Central memory CD8-positive, alpha-beta T cell (primary cell): Measurements from ENCODE around the gene RAB37.

ENCODE experiments used
- ATAC-seq: fragments of 150-1000 bp; cut with Tn5 transposase; replicated peaks from 2 replicates; pipeline ENCODE4 v1.10.0; 2022; ENCODE audit warnings: mild to moderate bottlenecking, moderate FRiP score, moderate number of reproducible peaks; ENCODE audit not compliant: poor library complexity, severe bottlenecking; ENCODE audit errors: extremely low read depth
- DNase-seq, 2 donors: peaks; one replicate each; pipeline ENCODE4 v3.0.0; 2021; ENCODE audit warnings: low spot score in 2 of 2
- H3K27ac Mint-ChIP-seq: one replicate; pipeline ENCODE4 v1.8.0; 2022; ENCODE audit warnings: low read depth, mild to moderate bottlenecking, moderate library complexity, mixed read lengths
- H3K27me3 Mint-ChIP-seq: one replicate; pipeline ENCODE4 v1.8.0; 2022; ENCODE audit warnings: mixed read lengths
- H3K36me3 Mint-ChIP-seq: one replicate; pipeline ENCODE4 v1.8.0; 2022; ENCODE audit warnings: mild to moderate bottlenecking, moderate library complexity, mixed read lengths; ENCODE audit not compliant: insufficient read depth
- H3K4me1 Mint-ChIP-seq: one replicate; pipeline ENCODE4 v1.8.0; 2022; ENCODE audit warnings: mixed read lengths
- H3K4me3 Mint-ChIP-seq: one replicate; pipeline ENCODE4 v1.8.0; 2022; ENCODE audit warnings: mild to moderate bottlenecking, moderate library complexity, mixed read lengths
- H3K9me3 Mint-ChIP-seq: one replicate; pipeline ENCODE4 v1.8.0; 2022; ENCODE audit warnings: mixed read lengths

Gene RAB37

DNA sequence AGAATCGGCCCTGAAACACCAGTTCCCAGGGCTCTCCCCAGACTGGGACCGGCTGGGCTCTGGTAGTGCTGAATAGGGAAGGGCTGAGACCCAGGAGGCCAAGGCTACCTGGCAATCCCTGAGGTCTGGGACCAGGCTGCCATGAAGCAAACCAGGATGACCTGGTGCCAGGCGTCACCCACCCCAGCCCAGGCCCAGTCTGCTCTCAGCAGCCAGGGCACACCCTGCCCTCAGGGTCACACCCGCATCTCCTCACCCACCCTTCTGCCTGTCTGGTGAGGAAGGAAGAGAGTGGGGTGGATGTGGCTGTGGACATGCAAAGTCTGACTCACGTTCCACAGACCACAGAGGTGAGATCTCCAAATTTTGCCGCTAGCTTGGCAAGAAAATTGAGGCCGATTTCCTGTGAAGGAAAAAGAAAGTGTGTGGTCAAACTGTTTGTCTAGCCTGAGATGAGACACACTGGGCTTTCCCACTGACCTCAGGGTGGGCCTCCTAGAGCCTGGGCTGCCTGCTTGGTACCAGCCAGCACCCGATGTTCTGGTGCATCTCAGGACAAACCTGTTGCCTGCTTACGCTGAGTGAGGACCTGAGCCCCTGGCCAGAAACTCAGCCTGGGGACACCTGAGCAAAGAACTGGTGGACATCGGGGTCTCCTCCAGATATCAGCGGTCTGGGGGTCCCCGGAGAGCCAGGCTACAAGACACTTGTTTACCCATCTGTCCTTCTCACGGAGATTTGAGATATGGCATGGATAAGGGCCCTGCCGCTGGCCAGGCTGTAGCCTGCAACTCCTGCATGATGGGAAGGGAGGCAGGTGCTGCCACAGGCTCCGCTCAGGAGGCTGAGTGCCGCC, 6.3 kb upstream of the RAB37 start:
- peak; percentile 97 for ATAC-seq
- Mint-ChIP-seq H3K4me3 (peak overlapping the region; percentile 27), H3K4me1 (no peaks in the 10 kb centered on the region)

DNA sequence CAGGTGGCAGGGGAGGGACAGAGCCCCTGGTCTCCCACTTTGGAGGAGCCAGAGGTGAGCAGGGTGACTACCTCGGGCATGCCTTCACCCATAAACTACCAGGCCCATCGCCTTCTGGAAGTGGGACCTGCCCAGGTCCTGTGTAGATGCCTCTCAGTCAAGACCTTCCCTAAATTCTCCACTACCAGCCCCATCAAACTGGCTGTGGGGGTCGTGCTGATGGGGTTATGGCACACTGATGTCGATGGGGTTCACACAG, 5.8 kb upstream of the RAB37 start:
- no peak for DNase-seq
- ATAC-seq, result no peak
- H3K4me3 Mint-ChIP-seq, result no peak overlapping the region
- no peak overlapping the region for H3K27ac Mint-ChIP-seq
- peaks cover 3% of the 10 kb centered on the region for H3K4me1 Mint-ChIP-seq
- no peaks in the 10 kb centered on the region for H3K27me3 Mint-ChIP-seq
- no peaks in the 10 kb centered on the region for H3K9me3 Mint-ChIP-seq
- peaks cover 4% of the 10 kb centered on the region for H3K36me3 Mint-ChIP-seq

More for the DNA sequence above, 6.3 kb upstream of the RAB37 start:
- no peaks in the 10 kb centered on the region for H3K27me3 Mint-ChIP-seq
- H3K27ac Mint-ChIP-seq, result no peak overlapping the region
- H3K9me3 Mint-ChIP-seq, result no peaks in the 10 kb centered on the region
- peaks cover 4% of the 10 kb centered on the region for H3K36me3 Mint-ChIP-seq
- peak; percentile 54 to 80 for DNase-seq

DNA sequence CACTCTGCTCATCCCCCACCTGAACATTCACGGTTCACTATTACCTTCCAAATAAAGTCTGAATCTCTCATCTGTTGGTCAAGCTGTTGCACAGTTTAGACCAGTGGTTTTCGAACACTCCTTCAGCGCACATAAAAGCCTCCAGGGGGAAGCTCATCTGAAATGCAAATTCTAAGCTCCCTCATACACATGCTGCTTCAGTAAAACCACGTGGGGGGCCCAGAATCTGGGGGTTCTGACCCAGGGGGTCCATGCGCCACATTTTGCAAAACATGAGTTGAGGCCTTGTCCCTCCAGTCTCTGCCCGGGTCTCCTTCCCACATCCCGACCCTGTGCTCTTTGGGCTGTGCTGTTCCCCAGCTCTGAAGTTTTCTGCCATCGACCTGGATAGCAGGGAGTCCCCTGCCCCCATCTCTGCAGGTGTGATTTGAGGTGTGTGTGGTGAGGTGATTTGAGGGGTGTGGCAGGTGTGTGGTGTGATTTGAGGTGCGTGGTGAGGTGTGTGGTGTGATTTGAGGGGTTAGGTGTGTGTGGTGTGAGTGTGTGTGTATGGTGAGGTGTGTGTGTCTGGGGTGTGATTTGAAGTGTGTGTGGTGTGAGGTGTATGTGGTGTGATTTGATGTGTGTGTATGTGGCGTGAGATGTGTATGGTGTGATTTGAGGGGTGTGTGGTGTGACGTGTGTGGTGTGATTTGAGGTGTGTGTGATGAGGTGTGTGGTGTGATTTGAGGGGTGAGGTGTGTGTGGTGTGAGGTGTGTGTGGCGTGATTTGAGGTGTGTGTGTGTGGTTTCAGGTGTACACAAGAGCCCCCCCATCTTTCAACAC, 4.8 kb upstream of the RAB37 start:
- ATAC-seq, result no peak

DNA sequence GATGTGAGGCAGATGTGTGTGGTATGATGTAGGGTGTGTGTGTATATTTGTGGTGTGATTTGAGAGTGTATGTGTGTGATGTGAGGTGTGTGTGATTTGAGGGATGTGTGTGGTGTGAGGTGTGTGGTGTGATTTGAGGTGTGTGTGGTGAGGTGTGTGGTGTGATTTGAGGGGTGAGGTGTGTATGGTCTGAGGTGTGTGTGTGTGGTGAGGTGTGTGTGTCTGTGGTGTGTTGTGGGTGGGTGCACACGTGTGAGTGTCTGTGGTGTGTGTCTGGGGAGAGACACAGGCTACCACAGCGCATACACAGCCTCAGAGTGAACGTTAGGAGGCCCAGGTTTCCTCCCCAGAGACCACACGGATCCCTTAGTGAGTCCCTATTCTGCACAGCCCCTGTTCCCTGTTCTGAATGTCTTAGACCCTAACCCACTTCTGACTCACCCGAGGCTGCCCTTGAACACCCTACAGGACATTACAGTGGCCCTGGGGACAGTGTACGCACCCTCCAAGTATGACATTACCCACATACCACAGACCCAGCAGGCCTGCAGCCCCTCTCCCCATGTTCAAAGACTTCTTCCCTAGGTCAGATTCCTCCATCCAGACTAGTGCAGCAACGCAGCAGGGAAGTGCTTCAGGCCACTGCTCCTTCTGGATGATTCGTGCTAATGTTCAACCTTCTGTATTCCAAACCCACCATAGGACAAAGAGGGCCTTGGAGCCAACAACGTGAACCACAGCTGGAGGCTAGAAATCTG, 3.5 kb upstream of the RAB37 start:
- H3K27ac Mint-ChIP-seq, result no peak overlapping the region
- H3K4me3 Mint-ChIP-seq, result no peak overlapping the region
- H3K4me1 Mint-ChIP-seq, result peaks cover 12% of the 10 kb centered on the region
- DNase-seq, result no peak
- ATAC-seq, result no peak
- peaks cover 8% of the 10 kb centered on the region for H3K36me3 Mint-ChIP-seq
- H3K27me3 Mint-ChIP-seq, result no peaks in the 10 kb centered on the region
- no peaks in the 10 kb centered on the region for H3K9me3 Mint-ChIP-seq

More for the DNA sequence above, 4.8 kb upstream of the RAB37 start:
- no peaks in the 10 kb centered on the region for H3K9me3 Mint-ChIP-seq
- H3K27me3 Mint-ChIP-seq, result no peaks in the 10 kb centered on the region
- DNase-seq, result no peak
- no peak overlapping the region for H3K4me3 Mint-ChIP-seq
- no peak overlapping the region for H3K27ac Mint-ChIP-seq
- H3K36me3 Mint-ChIP-seq, result peaks cover 4% of the 10 kb centered on the region
- H3K4me1 Mint-ChIP-seq, result peaks cover 6% of the 10 kb centered on the region

DNA sequence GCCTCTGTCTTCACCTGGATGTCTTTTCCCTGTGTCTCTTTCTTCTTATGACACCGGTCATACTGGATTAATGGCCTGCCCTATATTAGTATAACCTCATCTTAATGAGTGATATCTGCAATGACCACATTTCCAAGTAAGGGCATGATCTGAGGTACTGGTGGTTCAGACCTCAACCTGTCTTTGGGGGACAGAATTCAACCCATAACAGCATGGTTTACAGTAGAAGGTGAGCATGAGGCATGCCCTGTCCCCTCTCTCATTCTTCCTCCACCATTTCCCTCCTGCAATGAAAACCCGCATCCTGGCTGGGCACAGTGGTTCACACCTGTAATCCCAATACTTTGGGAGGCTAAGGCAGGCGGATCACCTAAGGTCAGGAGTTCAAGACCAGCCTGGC, 2.8 kb upstream of the RAB37 start:
- DNase-seq (no peak), ATAC-seq (no peak)
- H3K9me3 Mint-ChIP-seq, result no peaks in the 10 kb centered on the region
- peaks cover 11% of the 10 kb centered on the region for H3K36me3 Mint-ChIP-seq
- H3K27ac Mint-ChIP-seq, result no peak overlapping the region
- H3K27me3 Mint-ChIP-seq, result no peaks in the 10 kb centered on the region
- H3K4me3 Mint-ChIP-seq, result no peak overlapping the region
- H3K4me1 Mint-ChIP-seq, result peaks cover 19% of the 10 kb centered on the region

DNA sequence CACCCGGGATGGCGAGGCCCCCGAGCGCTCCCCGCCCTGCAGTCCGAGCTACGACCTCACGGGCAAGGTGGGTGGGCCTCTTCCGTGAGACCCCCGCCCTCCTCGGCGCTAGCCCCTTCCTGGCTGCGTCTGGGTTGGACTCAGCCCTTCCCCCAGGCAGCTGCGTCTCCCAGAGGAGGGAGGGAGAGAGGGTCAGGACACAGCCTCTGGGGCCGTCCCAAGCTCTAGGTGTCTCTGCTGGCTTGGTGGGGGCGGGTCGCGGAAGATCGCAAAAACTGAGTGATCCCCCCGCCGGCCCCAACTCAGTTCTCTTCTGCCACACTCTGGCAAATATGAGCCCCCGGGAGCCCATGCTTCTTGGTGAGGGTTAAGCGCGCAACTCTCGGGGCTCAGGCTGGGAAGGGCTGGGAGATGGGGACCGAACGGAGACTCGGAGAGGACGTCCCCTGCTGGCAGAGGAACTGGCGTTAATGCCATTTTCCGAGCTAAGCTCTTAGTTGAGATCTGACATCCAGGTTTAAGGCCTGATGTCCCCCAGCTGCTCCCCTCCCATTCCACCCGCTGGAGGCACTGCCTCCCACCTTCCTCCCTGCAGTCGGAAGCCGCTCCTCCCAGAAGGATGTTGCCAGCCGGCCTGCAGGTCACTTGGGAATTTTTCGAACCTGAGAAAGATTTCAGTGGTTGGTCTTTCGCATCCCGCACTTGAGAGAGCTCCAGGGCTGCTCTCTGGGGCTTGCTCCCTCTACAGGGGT, 419 bp downstream of the RAB37 start:
- ATAC-seq, result peak; percentile 33
- H3K27me3 Mint-ChIP-seq, result no peaks in the 10 kb centered on the region
- DNase-seq, result peak in 1 of 2 donors; percentile 38
- peaks cover 48% of the 10 kb centered on the region for H3K4me1 Mint-ChIP-seq
- H3K36me3 Mint-ChIP-seq, result peaks cover 14% of the 10 kb centered on the region
- peak overlapping the region; percentile 93 for H3K27ac Mint-ChIP-seq
- H3K9me3 Mint-ChIP-seq, result no peaks in the 10 kb centered on the region
- peak overlapping the region; percentile 85 for H3K4me3 Mint-ChIP-seq

DNA sequence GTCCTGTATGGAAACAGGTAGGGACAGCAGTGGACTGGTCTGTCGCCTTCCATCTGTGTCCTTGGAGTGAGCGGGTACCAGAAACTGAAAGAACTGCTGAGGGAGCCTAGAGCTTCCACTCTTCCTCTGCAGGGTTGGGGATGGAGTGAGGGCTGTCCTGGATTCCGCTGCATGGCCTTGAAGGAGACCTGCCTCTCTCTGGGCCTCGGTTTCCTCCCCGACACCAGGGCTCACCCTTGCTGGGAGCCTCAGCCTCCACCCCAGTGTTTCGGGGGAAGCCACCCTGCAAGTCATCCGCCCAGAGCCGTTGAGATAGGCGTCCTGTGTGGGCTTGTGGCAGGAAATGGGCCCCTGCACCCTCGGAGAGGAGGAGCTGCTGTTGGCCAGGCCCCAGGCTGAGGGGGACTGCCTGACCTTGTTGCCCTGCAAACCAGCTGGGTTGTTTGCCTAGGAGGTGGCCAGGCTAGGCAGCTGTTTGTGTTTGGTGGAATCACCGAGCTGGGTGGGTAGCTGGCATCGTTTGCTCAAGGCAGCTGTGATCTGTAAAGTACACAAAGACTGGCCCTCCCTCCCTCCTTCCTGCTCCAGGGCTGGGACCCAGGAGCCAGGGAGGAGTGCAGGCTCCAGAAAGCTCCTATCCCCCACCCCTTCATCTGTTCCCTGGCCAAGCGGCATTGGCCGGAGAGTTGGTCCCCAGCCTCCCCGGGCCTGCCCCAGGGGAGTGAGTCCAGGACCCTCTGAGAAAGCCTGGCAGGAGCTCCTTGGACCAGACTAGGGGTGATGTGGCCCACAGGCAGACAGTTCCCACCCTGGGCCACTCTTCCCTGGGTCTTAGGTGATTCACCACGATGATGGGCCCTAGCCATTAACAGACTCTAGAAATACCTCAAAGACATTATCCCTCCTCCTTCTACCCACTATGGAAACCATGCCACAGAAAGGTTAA, 1.3 kb downstream of the RAB37 start:
- DNase-seq, result peak; percentile 67 to 85
- H3K36me3 Mint-ChIP-seq, result peaks cover 15% of the 10 kb centered on the region

DNA sequence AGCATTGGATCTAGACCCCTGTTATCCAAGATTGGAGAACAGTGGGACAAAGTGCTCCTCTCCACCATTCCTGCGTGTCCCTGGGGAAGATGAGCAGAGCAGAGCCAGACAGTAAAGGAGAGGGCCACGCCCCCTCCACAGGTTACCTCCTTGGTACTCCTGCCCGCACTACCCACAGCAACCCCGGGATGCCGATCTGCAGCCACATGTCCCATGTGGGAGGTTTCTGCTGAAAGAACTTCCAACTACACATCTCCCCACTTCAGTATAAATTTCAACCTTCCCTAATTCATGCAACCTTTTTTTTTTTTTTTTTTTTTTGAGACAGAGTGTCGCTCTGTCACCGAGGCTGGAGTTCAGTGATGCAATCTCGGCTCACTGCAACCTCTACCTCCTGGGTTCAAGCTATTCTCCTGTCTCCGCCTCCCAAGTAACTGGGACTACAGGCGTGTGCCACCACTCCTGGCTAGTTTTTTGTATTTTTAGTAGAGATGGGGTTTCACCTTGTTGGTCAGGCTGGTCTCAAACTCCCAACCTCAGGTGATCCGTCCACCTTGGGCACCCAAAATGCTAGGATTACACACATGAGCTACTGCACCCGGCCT, 2.3 kb downstream of the RAB37 start:
- Mint-ChIP-seq H3K27me3 (no peaks in the 10 kb centered on the region), H3K4me1 (peaks cover 67% of the 10 kb centered on the region), H3K9me3 (no peaks in the 10 kb centered on the region), H3K36me3 (peaks cover 18% of the 10 kb centered on the region), H3K4me3 (peak overlapping the region; percentile 85), H3K27ac (peak overlapping the region; percentile 93)
- no peak for ATAC-seq
- no peak for DNase-seq

More for the DNA sequence above, 1.3 kb downstream of the RAB37 start:
- Mint-ChIP-seq H3K27ac (peak overlapping the region; percentile 93), H3K4me1 (peaks cover 57% of the 10 kb centered on the region), H3K4me3 (peak overlapping the region; percentile 85), H3K9me3 (no peaks in the 10 kb centered on the region), H3K27me3 (no peaks in the 10 kb centered on the region)
- peak; percentile 85 for ATAC-seq

DNA sequence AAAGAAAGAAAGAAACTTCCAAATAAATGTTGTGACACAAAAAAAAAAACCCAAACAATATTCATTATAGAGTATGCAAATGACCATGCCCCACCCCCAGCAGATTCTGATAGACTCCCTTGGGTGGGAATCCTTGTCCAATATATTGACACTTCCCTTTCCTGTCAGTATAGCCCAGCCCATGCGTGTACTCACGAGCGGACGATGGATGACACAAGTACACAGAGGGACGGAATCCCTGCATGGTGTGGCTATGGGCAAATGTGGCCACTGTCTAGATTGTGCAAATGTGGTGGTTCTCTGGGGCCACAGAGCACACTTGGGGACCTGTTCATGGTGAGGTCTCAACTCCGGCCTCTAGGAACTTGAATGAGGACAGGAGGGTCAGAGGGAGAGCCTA, 3.1 kb downstream of the RAB37 start:
- Mint-ChIP-seq H3K4me3 (peak overlapping the region; percentile 85), H3K27ac (peak overlapping the region; percentile 93), H3K4me1 (peaks cover 73% of the 10 kb centered on the region), H3K36me3 (peaks cover 20% of the 10 kb centered on the region), H3K27me3 (no peaks in the 10 kb centered on the region), H3K9me3 (no peaks in the 10 kb centered on the region)
- DNase-seq (no peak), ATAC-seq (no peak)

DNA sequence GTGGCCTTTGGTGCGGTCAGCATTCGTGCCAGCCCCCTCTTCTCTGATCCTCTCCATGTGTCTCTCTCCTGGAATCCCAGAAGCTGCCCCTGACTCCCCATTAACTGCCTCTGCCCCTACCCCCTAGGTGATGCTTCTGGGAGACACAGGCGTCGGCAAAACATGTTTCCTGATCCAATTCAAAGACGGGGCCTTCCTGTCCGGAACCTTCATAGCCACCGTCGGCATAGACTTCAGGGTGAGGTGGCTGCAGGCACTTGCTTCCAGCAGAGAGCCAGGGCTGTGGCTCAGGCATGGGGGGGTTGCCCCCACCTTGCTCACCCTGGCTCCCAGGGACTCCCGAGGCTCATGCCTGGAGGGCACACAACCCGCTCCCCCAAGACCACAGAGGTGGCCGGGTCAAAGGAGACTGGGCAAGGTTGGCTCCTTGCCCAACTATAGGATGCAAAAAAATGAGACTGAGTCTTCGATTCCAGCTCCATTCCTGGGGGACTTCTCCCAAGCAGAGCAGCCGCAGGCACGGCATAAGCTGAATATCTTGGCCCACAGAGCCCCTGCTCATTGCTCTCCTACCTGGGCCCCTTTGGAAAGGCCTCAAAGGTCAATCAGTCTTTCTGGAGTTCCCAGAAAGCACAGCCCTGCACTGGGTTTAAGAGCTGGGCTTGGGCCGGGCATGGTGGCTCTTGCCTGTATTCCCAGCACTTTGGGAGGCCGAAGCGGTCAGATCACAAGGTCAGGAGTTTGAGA, 3.8 kb downstream of the RAB37 start:
- DNase-seq (no peak), ATAC-seq (no peak)
- H3K27ac Mint-ChIP-seq, result peak overlapping the region; percentile 79
- H3K9me3 Mint-ChIP-seq, result no peaks in the 10 kb centered on the region
- peaks cover 20% of the 10 kb centered on the region for H3K36me3 Mint-ChIP-seq
- H3K27me3 Mint-ChIP-seq, result no peaks in the 10 kb centered on the region
- H3K4me1 Mint-ChIP-seq, result peaks cover 73% of the 10 kb centered on the region
- H3K4me3 Mint-ChIP-seq, result peak overlapping the region; percentile 85
